NCI-H748 (cell line): ENCODE data around the gene PIP5K1B.
A peak's percentile ranks its signal among the peaks of the same experiment; 100 is the strongest.

Source experiments
- DNase-seq: peaks from one replicate; lab custom pipeline; 2025; ENCODE audit not compliant: unreplicated experiment; lab: John Stamatoyannopoulos, UW

The PIP5K1B gene

GRCh38 chr9:69016191-69017096, 311.4 kb downstream of the PIP5K1B start:
- no peak for DNase-seq

- DNase-seq = no peak
These were observed 313.7 kb downstream of the PIP5K1B start for GRCh38 chr9:69018737-69019136.

DNA sequence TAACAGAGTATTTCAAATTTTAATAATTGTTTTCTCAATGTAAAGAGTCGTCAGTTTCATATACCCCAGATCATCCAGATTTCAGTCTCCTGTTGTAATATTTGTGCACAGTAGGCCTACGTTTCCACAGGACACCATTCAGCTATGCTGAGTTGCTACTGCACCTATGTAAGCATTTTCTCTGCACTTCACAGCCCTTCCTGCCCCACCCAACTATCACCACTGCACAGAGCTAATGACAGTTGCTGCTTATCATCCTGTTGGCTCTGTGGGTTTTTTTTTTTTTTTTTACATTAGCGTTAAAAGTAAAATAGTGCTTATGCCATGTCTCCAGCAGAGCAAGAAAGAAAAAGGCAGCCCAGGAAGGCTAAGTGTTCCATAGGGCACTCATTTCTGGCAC, 314.8 kb downstream of the PIP5K1B start:
- DNase-seq = peak; percentile 40

DNA sequence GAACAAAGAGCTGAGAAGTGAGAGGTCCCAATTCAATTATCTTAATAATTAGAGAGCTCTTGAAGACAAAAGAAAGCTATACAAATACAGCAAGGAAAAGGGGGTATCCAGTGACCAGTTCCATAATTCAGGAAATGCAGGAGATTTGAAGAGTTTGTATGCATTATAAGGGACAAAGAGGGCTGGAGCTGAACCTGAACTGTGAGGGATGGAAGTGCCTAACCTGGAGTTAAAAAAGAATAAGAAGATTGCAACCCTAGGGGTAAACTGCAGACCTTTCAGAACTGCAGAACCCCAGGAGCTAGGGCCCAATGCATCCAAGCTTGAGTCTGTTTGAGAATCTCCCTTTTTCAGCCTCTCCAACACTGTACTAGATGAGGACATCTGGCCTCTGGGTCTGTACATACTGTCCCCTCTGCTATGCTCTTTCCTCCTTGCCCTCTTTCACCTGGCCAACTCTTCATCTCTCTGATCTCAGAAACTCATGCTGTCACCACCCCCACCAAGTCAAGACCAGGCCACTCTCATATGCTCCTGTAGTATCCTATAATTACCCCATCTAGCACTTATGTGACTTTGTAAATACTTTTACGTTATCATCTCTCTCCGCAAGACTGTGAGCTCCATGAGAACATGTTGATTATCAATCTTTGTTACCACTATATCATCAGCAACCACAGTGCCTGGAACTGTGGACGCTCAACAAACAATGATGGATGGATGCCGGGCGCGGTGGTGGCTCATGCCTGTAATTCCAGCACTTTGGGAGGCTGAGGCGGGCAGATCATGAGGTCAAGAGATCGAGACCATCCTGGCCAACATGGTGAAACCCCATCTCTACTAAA, 315.5 kb downstream of the PIP5K1B start:
- DNase-seq = no peak

- DNase-seq = peak; percentile 91
These were observed 318.6 kb downstream of the PIP5K1B start for GRCh38 chr9:69023650-69024049.

DNA sequence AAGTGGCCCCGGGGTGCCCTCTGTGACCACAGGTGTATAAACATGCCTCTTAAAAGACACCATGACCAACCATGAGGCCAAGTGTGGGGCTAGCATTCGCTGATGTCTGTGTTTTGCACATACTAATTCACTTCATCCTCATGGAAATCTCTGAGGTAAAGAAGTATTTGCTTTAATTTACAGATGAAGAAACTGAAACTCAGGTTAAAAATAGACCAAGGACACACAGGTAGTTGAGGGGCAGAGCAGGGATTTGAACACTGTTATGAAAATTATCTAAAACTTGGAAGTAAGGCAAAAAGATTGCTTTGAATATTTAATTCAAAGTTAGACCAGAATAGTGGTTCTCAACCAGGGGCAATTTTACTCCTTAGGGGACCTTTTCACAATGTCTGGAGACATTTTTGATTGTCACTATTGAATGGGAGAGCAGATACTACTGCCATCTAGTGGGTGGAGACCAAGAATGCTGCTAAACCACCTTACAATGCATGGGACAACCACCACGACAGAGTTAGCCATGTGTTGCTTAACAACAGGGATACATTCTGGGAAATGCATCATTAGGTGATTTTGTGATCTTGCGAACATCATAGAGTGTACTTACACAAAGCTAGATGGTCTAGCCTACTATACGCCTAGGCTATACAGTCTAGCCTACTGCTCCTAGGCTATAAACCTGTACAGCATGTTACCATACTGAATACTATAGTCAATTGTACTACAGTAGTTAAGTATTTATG, 322.5 kb downstream of the PIP5K1B start:
- peak; percentile 73 for DNase-seq

- no peak for DNase-seq
These were observed 323.7 kb downstream of the PIP5K1B start for GRCh38 chr9:69028754-69029153.

DNA sequence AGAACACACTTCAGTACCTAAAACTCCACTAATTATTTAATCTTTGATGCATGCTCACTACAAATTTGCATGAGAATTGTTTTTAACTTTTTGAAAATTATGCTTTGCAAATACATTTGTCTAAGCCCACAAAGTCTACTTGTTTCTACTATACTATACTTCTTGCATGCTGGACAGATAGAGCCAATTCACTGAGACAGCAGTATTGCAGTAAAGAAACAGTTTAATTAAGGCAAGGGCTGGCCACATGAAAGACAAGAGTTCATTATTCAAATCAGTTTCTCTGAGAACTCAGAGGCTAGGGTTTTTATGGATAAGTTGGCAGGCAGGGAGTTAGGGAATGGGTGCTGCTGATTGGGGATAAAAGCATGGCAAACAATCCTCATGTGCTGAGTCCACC, 324.5 kb downstream of the PIP5K1B start:
- DNase-seq = no peak

- DNase-seq = no peak
These were observed 326.0 kb downstream of the PIP5K1B start for GRCh38 chr9:69030851-69031645.

DNA sequence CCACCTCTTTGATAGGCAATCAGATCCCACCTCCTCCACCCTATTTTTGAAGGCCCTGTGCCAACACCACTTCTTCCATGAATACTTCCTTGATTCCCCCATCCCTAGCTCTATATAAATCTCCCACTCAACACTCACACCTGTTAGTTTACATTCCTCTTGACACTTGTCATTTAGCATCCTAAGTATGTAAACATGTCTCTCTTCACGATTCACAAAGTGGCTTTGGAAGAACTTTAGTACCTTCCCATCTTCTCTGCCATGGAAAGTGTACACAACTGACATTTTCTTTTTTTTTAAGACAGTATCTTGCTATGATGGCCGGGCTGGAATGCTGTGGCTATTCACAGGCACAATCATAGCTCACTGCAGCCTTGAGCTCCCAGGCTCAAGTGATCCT, 329.0 kb downstream of the PIP5K1B start:
- peak; percentile 23 for DNase-seq

DNA sequence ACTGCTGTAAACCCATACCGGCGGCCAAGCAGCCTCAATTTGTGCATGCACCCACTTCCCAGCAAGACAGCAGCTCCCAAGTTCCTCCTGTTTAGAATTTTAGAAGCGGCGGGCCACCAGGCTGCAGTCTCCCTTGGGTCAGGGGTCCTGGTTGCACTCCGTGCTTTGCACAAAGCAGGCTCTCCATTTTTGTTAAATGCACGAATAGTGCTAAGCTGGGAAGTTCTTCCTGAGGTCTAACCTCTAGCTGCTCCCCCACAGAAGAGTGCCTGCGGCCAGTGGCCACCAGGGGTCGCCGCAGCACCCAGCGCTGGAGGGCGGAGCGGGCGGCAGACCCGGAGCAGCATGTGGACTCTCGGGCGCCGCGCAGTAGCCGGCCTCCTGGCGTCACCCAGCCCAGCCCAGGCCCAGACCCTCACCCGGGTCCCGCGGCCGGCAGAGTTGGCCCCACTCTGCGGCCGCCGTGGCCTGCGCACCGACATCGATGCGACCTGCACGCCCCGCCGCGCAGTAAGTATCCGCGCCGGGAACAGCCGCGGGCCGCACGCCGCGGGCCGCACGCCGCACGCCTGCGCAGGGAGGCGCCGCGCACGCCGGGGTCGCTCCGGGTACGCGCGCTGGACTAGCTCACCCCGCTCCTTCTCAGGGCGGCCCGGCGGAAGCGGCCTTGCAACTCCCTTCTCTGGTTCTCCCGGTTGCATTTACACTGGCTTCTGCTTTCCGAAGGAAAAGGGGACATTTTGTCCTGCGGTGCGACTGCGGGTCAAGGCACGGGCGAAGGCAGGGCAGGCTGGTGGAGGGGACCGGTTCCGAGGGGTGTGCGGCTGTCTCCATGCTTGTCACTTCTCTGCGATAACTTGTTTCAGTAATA, 330.6 kb downstream of the PIP5K1B start, which contains the start of gene FXN:
TSS of gene FXN (plus strand) at position 315 of the 871 bp plus-strand sequence. CDS start at position 346, 31 bp downstream.
- DNase-seq = peak; percentile 84

GRCh38 chr9:69036309-69036708, 331.3 kb downstream of the PIP5K1B start:
- no peak for DNase-seq

DNA sequence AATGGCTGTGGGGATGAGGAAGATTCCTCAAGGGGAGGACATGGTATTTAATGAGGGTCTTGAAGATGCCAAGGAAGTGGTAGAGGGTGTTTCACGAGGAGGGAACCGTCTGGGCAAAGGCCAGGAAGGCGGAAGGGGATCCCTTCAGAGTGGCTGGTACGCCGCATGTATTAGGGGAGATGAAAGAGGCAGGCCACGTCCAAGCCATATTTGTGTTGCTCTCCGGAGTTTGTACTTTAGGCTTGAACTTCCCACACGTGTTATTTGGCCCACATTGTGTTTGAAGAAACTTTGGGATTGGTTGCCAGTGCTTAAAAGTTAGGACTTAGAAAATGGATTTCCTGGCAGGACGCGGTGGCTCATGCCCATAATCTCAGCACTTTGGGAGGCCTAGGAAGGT, 331.8 kb downstream of the PIP5K1B start:
- DNase-seq = no peak

DNA sequence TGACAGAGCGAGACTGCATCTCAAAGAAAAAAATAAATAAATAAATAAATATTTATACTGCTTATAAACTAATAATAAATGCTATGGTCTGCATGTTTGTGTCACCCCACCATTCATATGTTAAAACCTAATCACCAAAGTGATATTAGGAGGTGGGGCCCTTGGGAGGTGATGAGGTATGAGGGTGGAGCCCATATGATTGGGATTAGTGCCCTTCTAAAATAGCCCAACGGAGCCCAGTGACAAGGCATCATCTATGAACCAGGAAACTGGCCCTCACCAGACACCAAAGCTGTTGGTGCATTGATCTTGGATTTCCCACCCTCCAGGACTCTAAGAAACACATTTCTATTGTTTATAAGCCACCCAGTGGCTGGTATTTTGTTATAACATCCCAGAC, 335.6 kb downstream of the PIP5K1B start:
- no peak for DNase-seq

DNA sequence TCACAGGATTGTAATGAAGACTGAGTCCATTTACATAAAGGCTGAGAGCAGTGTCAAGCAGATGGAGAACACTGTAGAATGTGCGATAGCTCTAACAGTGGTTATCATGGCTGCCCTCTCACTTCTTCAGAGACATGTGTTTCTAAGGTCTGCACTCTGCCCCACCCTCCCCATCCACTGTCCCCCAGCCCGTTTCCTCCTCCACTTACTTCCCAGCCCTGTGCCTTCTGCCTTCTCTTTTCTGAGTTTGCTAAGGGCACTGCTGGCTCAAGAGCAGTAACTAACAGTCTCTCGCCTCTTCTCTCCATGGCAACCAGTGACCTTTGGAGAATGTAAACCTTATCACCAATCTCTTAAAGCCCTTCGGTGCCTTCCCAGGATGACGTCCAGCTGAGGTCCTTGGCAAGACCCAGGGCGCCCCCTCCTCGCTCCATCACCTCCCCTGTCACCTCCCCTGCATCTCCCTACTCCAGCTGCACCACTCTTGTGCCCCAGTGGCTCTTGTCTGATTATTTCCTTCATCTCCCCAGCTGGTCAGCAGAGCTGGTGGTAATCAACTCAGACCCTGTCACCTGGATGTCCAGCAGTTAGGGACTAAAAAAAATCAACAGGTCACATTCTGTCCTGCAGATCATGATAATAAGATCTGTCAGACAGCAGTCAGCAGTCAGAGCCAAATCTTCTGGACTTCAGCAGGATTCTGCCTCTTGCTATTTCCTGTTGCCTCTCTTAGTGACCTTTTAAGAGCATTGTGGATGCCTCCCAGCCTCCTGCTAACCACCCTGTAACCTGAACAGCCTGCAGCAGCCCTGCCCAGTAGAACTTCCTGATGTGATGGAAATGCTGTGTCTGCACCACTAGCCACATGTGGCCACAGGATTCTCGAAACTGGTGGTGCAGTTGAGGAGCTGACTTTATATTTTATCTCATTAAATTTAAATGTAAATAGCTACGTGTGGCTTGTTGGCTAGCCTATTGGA, 339.5 kb downstream of the PIP5K1B start:
- no peak for DNase-seq

DNA sequence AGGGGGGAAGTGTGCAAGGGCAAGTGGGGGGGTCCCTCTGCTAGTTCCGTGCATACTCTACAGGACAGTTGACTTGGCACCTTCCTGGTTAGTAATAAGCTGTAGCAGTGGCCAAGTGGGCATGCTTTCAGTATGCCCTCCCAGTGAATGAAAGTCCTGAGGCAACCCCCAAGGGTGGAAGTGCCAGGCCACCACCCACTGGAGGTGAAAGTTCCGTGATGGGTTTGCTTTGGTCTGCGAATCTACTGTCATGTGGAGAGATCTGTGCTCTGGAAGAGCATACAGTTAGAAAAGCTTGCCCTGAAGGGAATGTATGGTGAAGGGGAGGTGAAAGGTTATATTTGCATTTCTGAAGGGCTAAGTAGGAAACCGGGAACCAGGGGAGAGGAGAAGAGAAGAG, 340.8 kb downstream of the PIP5K1B start:
- no peak for DNase-seq

DNA sequence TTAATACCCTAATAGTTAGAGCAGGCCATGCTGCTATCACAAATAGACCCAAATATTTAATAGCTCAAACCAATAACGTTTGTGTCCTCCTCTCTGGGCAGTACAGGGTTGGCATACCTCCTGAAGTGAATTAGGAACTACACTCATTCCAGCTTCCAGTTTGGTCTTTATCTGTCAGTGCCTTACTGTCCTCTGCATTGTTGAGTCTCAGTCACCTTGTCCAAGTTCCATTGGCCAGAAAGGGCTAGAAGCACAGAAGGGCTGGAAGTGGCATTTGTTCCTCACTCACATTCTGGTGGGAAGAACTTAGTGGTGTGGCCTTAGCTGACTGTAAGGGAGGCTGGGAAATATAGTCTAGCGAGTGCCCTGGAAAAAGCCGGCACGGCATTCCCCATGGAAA, 341.7 kb downstream of the PIP5K1B start:
- DNase-seq = no peak

DNA sequence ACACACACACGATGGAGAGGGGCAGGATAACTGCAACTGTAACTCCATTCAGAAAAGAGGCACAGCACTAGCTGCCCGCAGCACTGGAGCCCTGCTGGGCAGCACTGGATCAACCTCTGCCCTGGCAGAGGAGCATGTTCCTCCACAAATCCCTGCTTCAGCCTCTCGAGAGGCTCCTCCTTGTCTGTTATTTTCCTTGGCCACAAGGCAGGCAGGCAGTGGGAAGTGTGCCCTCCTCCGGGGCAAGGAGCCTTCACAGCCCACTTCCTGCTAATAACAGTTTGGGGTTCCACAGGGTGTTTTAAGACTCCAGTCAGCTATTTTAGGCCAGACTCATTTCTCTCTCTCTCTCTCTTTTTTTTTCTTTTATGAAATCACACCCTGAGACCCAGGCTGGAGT, 342.3 kb downstream of the PIP5K1B start:
- no peak for DNase-seq
